SK-N-SH (cell line): ENCODE data around the gene CETN3. TPM values are rescaled to one million over a fixed set of nuclear protein-coding genes. Genes with fewer than 3 reads are reported as not detected.

Source experiments
- CTCF ChIA-PET: fragments of 300-600, 350-600 bp; formaldehyde crosslinking; extraction: SDS; loops from one replicate; lab custom pipeline; 2021; lab: Yijun Ruan, JAX
- POLR2A ChIA-PET: fragments of 350-600 bp; sonication (Branson Sonifier 250); formaldehyde crosslinking; extraction: SDS; loops from one replicate; lab custom pipeline; 2020; ENCODE audit warnings: antibody characterized with exemption, inconsistent platforms; lab: Yijun Ruan, JAX
- DNase-seq: peaks from one replicate; pipeline ENCODE4 v3.0.0; 2012
- H2AFZ ChIP-seq: fragments of 200-600 bp; sonication (generic); 2 replicates; pipeline ENCODE4 v1.8.1; 2016; ENCODE audit warnings: antibody characterized with exemption, mild to moderate bottlenecking, low read depth
- H3F3A ChIP-seq: fragments of 200-600 bp; sonication (generic); replicated peaks from 2 replicates; pipeline ENCODE3; 2016; ENCODE audit warnings: antibody characterized with exemption, mild to moderate bottlenecking; ENCODE audit not compliant: insufficient read depth
- H3K27ac ChIP-seq, 2 experiments: fragments of 200-500 bp in 1 of 2; fragments of 200-600 bp in 1 of 2; sonication (Bioruptor generic) in 1 of 2; sonication (generic), shearing (Covaris generic) in 1 of 2; 2 replicates each; pipeline versions ENCODE4 v1.5.1 to v1.6.1; 2014 to 2016; ENCODE audit warnings: low read depth in 2 of 2, inconsistent platforms in 1 of 2, low read length in 1 of 2, mild to moderate bottlenecking in 1 of 2, mixed read lengths in 1 of 2
- H3K27me3 ChIP-seq: fragments of 200-600 bp; sonication (generic), shearing (Covaris generic); 2 replicates; pipeline ENCODE4 v1.6.1; 2016; ENCODE audit warnings: mixed run types; ENCODE audit not compliant: insufficient read depth
- H3K36me3 ChIP-seq, 2 experiments: fragments of 200-500 bp in 1 of 2; fragments of 200-600 bp in 1 of 2; sonication (Bioruptor generic) in 1 of 2; sonication (generic) in 1 of 2; replicated peaks in 1 of 2; 2 replicates each; pipeline versions ENCODE3 to v1.5.1; 2014 to 2016; ENCODE audit warnings: low read length in 1 of 2, mild to moderate bottlenecking in 1 of 2; ENCODE audit not compliant: insufficient read depth in 2 of 2, control insufficient read depth in 1 of 2
- H3K4me1 ChIP-seq, 2 experiments: fragments of 200-500 bp in 1 of 2; fragments of 200-600 bp in 1 of 2; sonication (Bioruptor generic) in 1 of 2; sonication (generic), shearing (Covaris generic) in 1 of 2; 2 replicates each; pipeline versions ENCODE4 v1.5.1 to v1.6.1; 2014 to 2016; ENCODE audit warnings: low read depth in 1 of 2, low read length in 1 of 2, mixed run types in 1 of 2; ENCODE audit not compliant: insufficient read depth in 2 of 2, control insufficient read depth in 1 of 2
- H3K4me2 ChIP-seq: fragments of 200-600 bp; sonication (generic), shearing (Covaris generic); 2 replicates; pipeline ENCODE4 v1.6.1; 2017; ENCODE audit warnings: mixed run types
- H3K4me3 ChIP-seq, 2 experiments: fragments of 200-500 bp in 1 of 2; fragments of 200-600 bp in 1 of 2; sonication (Bioruptor generic) in 1 of 2; sonication (generic), shearing (Covaris generic) in 1 of 2; 2 replicates each; pipeline versions ENCODE4 v1.5.1 to v1.8.1; 2014 to 2016; ENCODE audit warnings: low read depth in 2 of 2, inconsistent platforms in 1 of 2, low read length in 1 of 2, mild to moderate bottlenecking in 1 of 2, mixed read lengths in 1 of 2, moderate library complexity in 1 of 2
- H3K79me2 ChIP-seq: fragments of 200-600 bp; sonication (generic); 2 replicates; pipeline ENCODE4 v1.8.1; 2017; ENCODE audit warnings: mild to moderate bottlenecking; ENCODE audit not compliant: insufficient read depth
- H3K9ac ChIP-seq: fragments of 200-600 bp; sonication (generic); 2 replicates; pipeline ENCODE4 v1.6.1; 2017; ENCODE audit warnings: mixed run types
- H3K9me2 ChIP-seq: fragments of 200-600 bp; sonication (generic); 2 replicates; pipeline ENCODE4 v1.6.1; 2017; ENCODE audit warnings: mixed run types
- H3K9me3 ChIP-seq: fragments of 200-600 bp; sonication (generic); 2 replicates; pipeline ENCODE4 v1.6.1; 2017; ENCODE audit warnings: mixed run types, mild to moderate bottlenecking, moderate library complexity
- H4K20me1 ChIP-seq: fragments of 200-600 bp; sonication (generic); 2 replicates; pipeline ENCODE4 v1.6.1; 2017; ENCODE audit warnings: mild to moderate bottlenecking, mixed run types; ENCODE audit not compliant: insufficient read depth
- CHD2 ChIP-seq: fragments of 150-350 bp; IDR thresholded peaks from 2 replicates; pipeline ENCODE4 v1.6.1; 2018; ENCODE audit warnings: low read length; ENCODE audit not compliant: partially characterized antibody
- FOSL2 ChIP-seq: IDR thresholded peaks from 2 replicates; pipeline ENCODE4 v1.4.0; 2012; ENCODE audit warnings: low read depth, mild to moderate bottlenecking, moderate library complexity, borderline replicate concordance
- FOXJ3 ChIP-seq: sonication (generic); formaldehyde crosslinking; IDR thresholded peaks from 2 replicates; pipeline ENCODE4 v1.5.1; 2020; ENCODE audit warnings: mild to moderate bottlenecking, missing genetic modification reagents
- FOXM1 ChIP-seq: IDR thresholded peaks from 2 replicates; pipeline ENCODE4 v1.4.0; 2012; ENCODE audit warnings: low read depth, mild to moderate bottlenecking
- IRF3 ChIP-seq: fragments of 150-350 bp; IDR thresholded peaks from 2 replicates; pipeline ENCODE4 v1.6.1; 2016; ENCODE audit warnings: mild to moderate bottlenecking, low read depth, low read length
- MEF2A ChIP-seq: IDR thresholded peaks from 2 replicates; pipeline ENCODE4 v1.4.0; 2012; ENCODE audit warnings: low read depth, borderline replicate concordance
- NRF1 ChIP-seq: IDR thresholded peaks from 2 replicates; pipeline ENCODE4 v1.6.1; 2012; ENCODE audit warnings: low read depth, mild to moderate bottlenecking, low read length
- POLR2AphosphoS5 ChIP-seq: IDR thresholded peaks from 2 replicates; pipeline ENCODE4 v1.6.1; 2012; ENCODE audit warnings: low read depth, low read length
- RAD21 ChIP-seq: IDR thresholded peaks from 2 replicates; pipeline ENCODE4 v1.6.1; 2012; ENCODE audit warnings: mild to moderate bottlenecking, low read length
- RCOR1 ChIP-seq: fragments of 150-350 bp; IDR thresholded peaks from 2 replicates; pipeline ENCODE4 v1.6.1; 2017; ENCODE audit warnings: antibody characterized with exemption, low read length
- SIN3A ChIP-seq: IDR thresholded peaks from 2 replicates; pipeline ENCODE4 v1.6.1; 2012; ENCODE audit warnings: low read depth, mild to moderate bottlenecking, low read length, moderate library complexity, borderline replicate concordance
- SMC3 ChIP-seq: IDR thresholded peaks from 2 replicates; pipeline ENCODE4 v1.6.1; 2012; ENCODE audit warnings: low read depth, low read length, improper control_type of control experiment
- TAF1 ChIP-seq: IDR thresholded peaks from 2 replicates; pipeline ENCODE4 v1.6.1; 2012; ENCODE audit warnings: low read depth, mild to moderate bottlenecking, low read length, moderate library complexity, borderline replicate concordance
- TCF12 ChIP-seq: IDR thresholded peaks from 2 replicates; pipeline ENCODE4 v1.4.0; 2012
- TEAD4 ChIP-seq: IDR thresholded peaks from 2 replicates; pipeline ENCODE4 v1.4.0; 2012; ENCODE audit warnings: mild to moderate bottlenecking, borderline replicate concordance; ENCODE audit not compliant: insufficient read depth
- WGBS: methylation state at CpG from one replicate; pipeline ENCODE4 v1.1.6; 2017; ENCODE audit warnings: low lambda C conversion rate; 5-methylcytosine and 5-hydroxymethylcytosine counted together
- polyA plus RNA-seq, 3 experiments: library from polyadenylated mRNA; depleted of rRNA; stranded (reverse); fragments of >200 nt; gene quantifications; 2 replicates each; pipeline ENCODE4 v1.2.3, GENCODE V29; 2012
- TF ChIP-seq, protein P1 (sequence below): IDR thresholded peaks from 2 replicates; pipeline ENCODE4 v1.4.0; 2012; ENCODE audit warnings: low read depth, borderline replicate concordance
- TF ChIP-seq, protein P2 (sequence below): fragments of 150-350 bp; IDR thresholded peaks from 2 replicates; pipeline ENCODE4 v1.6.1; 2017; ENCODE audit warnings: antibody characterized with exemption, low read length, low read depth, borderline replicate concordance

CETN3 gene
- polyA plus RNA-seq, 1 of the 3 experiments (the other 2 are of a cell fraction), result 3.6 TPM

- no peak for DNase-seq
- Histone ChIP-seq H3K9me3 (no peaks in the 10 kb centered on the region), H4K20me1 (no peaks in the 10 kb centered on the region), H3K9me2 (no peaks in the 10 kb centered on the region), H3K9ac (no peak overlapping the region), H3K27ac (no peak overlapping the region), H3K4me2 (no peak overlapping the region), H2AFZ (no peak overlapping the region)
- WGBS, result 54% methylated on average over 7 of the region's 7 CpGs
- CTCF ChIA-PET, result interaction anchor here (1.5 kb wide), 1 partner anchor 12 kb away, joined by 3 read pairs; no protein-coding TSS in a partner anchor
- TF ChIP-seq POLR2AphosphoS5 (no peak), FOXM1 (no peak), TCF12 (no peak), TAF1 (no peak)
- TF ChIP-seq, all 33 proteins: peak for 0
- peaks cover 0 to 2% of the 10 kb centered on the region in 2 experiments; a peak in 1 of 4 replicates for H3K4me1 ChIP-seq
- POLR2A ChIA-PET, result no interaction called here
- no peak overlapping the region for H3K4me3 ChIP-seq
- H3K27me3 ChIP-seq, result no peaks in the 10 kb centered on the region
- H3K36me3 ChIP-seq, result no peaks in the 10 kb centered on the region
- no peaks in the 10 kb centered on the region for H3F3A ChIP-seq
- H3K79me2 ChIP-seq, result no peaks in the 10 kb centered on the region
Measured at GRCh38 chr5:90359073-90359920, 50.3 kb downstream of the CETN3 start.

DNA sequence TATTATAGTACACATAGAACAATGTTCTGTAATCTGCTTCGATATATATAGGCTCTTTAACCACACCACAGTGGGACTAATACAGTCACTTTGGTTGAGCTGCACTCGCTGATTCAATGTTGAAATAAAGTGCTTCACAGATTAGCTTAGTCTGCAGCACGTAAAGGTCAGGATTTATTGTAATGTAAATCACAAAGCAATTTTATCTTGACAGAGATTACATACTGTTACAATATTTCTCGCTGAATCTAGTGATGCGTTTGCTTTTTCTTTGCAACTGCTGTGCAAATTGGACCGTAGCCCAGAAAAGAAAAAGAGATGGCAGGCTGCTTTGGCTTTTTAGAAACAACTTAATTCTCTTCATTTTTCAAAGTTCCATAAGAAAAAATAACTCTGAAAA is 52.9 kb downstream of the CETN3 start:
- Histone ChIP-seq H3K27me3 (no peaks in the 10 kb centered on the region), H3K4me2 (no peak overlapping the region), H2AFZ (no peak overlapping the region), H3K4me3 (no peak overlapping the region), H4K20me1 (no peaks in the 10 kb centered on the region), H3K4me1 (peaks cover 0 to 2% of the 10 kb centered on the region in 2 experiments; a peak in 1 of 4 replicates), H3K9me2 (no peaks in the 10 kb centered on the region), H3K79me2 (no peaks in the 10 kb centered on the region), H3K9ac (no peak overlapping the region), H3F3A (no peaks in the 10 kb centered on the region), H3K9me3 (no peaks in the 10 kb centered on the region), H3K27ac (no peak overlapping the region), H3K36me3 (no peaks in the 10 kb centered on the region)
- 10% methylated on average over 6 of the region's 6 CpGs for WGBS
- peak; percentile 3 for DNase-seq
- ChIA-PET POLR2A (no interaction called here), CTCF (interaction anchor here (0.6 to 2.0 kb wide), 4 partner anchors 9 to 1629 kb away, joined by 4 to 7 read pairs (median 4); no protein-coding TSS in a partner anchor)
- no peak for TF ChIP-seq SIN3A
- 0 out of 2 replicates have a peak, but pooled peaks have one; percentile 61 for TF ChIP-seq RCOR1

DNA sequence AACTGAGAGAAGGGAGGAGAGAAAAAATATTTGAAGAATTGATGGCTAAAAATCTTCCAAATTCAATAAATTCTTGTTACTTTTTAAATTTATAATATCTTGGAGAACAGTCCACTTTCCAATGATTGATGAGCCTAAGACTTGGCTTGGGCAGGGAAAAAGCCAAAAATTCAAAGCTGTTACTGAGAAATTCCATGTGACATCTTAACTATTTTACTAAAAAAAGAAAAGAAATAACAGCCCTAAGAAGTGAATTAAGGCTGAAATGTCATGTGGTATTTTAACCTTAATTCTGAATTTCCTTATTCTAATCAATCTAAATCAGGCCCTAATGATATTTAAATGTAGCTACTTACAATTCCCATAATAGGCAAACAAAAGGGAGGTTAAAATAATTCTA is 53.4 kb downstream of the CETN3 start:
- Histone ChIP-seq H3K9me2 (no peaks in the 10 kb centered on the region), H3K4me1 (peaks cover 0 to 2% of the 10 kb centered on the region in 2 experiments; a peak in 1 of 4 replicates), H3K9ac (no peak overlapping the region), H3K4me2 (no peak overlapping the region), H2AFZ (no peak overlapping the region), H3K4me3 (no peak overlapping the region), H3K27me3 (no peaks in the 10 kb centered on the region), H3K27ac (no peak overlapping the region), H3K9me3 (no peaks in the 10 kb centered on the region), H3K36me3 (no peaks in the 10 kb centered on the region), H3F3A (no peaks in the 10 kb centered on the region), H3K79me2 (no peaks in the 10 kb centered on the region), H4K20me1 (no peaks in the 10 kb centered on the region)
- ChIA-PET CTCF (interaction anchor here (1.9 to 2.0 kb wide), 2 partner anchors 9 to 22 kb away, joined by 5 to 7 read pairs; no protein-coding TSS in a partner anchor), POLR2A (no interaction called here)
- no peak for DNase-seq
- TF ChIP-seq, protein P1, sequence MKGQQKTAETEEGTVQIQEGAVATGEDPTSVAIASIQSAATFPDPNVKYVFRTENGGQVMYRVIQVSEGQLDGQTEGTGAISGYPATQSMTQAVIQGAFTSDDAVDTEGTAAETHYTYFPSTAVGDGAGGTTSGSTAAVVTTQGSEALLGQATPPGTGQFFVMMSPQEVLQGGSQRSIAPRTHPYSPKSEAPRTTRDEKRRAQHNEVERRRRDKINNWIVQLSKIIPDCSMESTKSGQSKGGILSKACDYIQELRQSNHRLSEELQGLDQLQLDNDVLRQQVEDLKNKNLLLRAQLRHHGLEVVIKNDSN, result no peak
- TF ChIP-seq CHD2 (no peak), RCOR1 (no peak), POLR2AphosphoS5 (no peak), SMC3 (no peak), TCF12 (no peak), FOXJ3 (CRISPR knock-in tag) (no peak), FOSL2 (no peak), MEF2A (no peak), RAD21 (no peak), TEAD4 (no peak), IRF3 (no peak), NRF1 (no peak)
- TF ChIP-seq, protein P2, sequence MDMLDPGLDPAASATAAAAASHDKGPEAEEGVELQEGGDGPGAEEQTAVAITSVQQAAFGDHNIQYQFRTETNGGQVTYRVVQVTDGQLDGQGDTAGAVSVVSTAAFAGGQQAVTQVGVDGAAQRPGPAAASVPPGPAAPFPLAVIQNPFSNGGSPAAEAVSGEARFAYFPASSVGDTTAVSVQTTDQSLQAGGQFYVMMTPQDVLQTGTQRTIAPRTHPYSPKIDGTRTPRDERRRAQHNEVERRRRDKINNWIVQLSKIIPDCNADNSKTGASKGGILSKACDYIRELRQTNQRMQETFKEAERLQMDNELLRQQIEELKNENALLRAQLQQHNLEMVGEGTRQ, result no peak
